ENCODE results near the gene PPP3CA. TPM values are rescaled to one million over a fixed set of nuclear protein-coding genes. Genes with fewer than 3 reads are reported as not detected.

PPP3CA gene
- total and polyA plus RNA-seq, 5 donors = 8.3 to 27.2 (median 18.7) TPM

DNA sequence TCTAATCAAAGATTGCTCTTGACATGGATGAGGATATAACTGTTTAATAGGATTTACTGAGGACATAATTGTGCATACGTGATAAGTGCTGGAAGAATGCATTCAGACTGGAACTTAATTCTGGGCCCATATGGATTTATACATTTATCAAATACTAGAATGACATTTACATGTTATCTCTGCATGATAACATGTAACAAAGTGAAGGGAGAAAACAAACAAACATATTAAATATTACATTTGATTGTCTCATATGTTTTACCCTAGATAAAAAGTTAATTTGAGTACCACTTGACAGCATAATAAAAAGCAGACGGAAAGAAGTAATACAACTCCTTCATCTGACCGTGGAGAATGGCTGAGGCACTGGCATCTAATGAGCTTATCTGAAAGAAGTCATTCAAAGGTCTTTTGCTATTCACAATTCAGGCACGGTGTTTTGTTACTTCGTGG is 297.8 kb downstream of the PPP3CA start:
- Histone ChIP-seq H3K9me3 (ENCODE audit: control insufficient read depth, low read length) (no peaks in the 10 kb centered on the region), H3K27ac (ENCODE audit: low read length) (no peak overlapping the region), H3K4me3 (ENCODE audit: low read length) (no peak overlapping the region), H3K27me3 (ENCODE audit: control insufficient read depth, insufficient read depth) (no peaks in the 10 kb centered on the region), H3K4me1 (ENCODE audit: control insufficient read depth, insufficient read depth, low read length) (no peaks in the 10 kb centered on the region)
- ATAC-seq (no peak), DNase-seq (no peak)
- WGBS = 56% methylated on average over 5 of the region's 5 CpGs
- intact Hi-C loops (cut with DNase I) = no loop called here

DNA sequence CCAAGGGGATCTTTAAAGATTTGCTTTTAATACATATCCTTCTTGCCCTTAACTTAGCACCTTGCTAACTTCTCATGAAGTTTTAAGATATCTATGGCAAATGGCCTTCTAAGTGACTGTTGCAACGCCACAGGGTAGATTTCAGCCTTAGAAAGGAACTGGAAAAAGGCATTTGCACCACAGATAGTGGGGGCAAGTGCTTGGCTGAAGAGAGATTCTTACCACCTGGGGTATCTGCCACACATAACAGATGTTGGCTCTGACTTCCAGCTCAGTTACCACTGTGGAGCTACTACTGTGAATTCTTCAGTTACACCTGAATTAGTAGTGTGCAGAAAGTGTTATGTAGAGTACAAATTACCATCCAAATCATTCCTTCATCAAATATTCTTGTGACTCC is 302.6 kb downstream of the PPP3CA start:
- Histone ChIP-seq H3K9me3 (ENCODE audit: control insufficient read depth, low read length) (no peaks in the 10 kb centered on the region), H3K27me3 (ENCODE audit: control insufficient read depth, insufficient read depth) (no peaks in the 10 kb centered on the region), H3K4me3 (ENCODE audit: low read length) (no peak overlapping the region), H3K27ac (ENCODE audit: low read length) (no peak overlapping the region), H3K4me1 (ENCODE audit: control insufficient read depth, insufficient read depth, low read length) (no peaks in the 10 kb centered on the region)
- 93% methylated on average over 1 of the region's 1 CpG for WGBS
- DNase-seq (no peak), ATAC-seq (no peak)
- intact Hi-C loops (cut with DNase I) = no loop called here

DNA sequence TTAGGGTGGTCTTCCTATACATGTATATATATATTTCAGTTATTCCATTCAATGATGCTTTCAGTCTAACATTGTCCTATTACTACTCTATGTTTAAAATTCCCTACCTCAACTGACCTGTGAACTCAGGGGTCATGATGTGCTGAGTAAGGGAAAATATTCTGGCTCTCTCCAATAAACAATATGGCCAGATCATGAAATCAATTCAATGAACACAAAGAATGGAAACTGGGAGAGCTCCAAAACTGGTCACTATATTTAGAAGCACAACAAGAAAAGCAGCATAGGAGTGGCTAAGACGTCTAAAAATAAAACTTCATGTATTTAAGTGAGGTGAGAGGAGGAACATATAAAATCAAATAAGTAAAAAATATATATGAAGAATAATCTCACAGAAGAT is 304.5 kb downstream of the PPP3CA start:
- intact Hi-C loops (cut with DNase I) = no loop called here
- Histone ChIP-seq H3K4me1 (ENCODE audit: control insufficient read depth, insufficient read depth, low read length) (no peaks in the 10 kb centered on the region), H3K9me3 (ENCODE audit: control insufficient read depth, low read length) (no peaks in the 10 kb centered on the region), H3K27ac (ENCODE audit: low read length) (no peak overlapping the region), H3K4me3 (ENCODE audit: low read length) (no peak overlapping the region), H3K27me3 (ENCODE audit: control insufficient read depth, insufficient read depth) (no peaks in the 10 kb centered on the region)
- DNase-seq = no peak
- no peak for ATAC-seq
- WGBS = 46% methylated on average over 1 of the region's 1 CpG

DNA sequence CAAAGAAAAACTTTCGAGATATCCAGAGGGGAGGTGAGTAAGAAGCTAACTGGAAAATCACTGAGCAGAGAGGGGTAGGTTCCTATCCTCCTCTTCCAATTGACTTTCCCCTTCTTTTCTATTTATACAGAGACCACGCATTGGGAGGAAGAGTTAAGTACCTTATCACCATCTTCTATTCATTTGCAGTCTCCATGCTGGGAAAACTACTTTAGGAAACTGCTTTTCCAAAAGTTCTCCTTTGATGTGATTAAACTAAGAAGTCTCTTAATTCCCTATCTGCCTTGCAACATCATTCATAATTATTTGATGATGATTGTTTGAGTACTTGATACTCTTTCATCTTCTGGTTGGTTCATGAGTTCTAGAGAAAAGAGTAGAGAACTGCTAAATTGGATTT is 306.6 kb downstream of the PPP3CA start:
- Histone ChIP-seq H3K4me1 (ENCODE audit: control insufficient read depth, insufficient read depth, low read length) (no peaks in the 10 kb centered on the region), H3K27ac (ENCODE audit: low read length) (no peak overlapping the region), H3K9me3 (ENCODE audit: control insufficient read depth, low read length) (no peaks in the 10 kb centered on the region), H3K27me3 (ENCODE audit: control insufficient read depth, insufficient read depth) (no peaks in the 10 kb centered on the region), H3K4me3 (ENCODE audit: low read length) (no peak overlapping the region)
- DNase-seq (no peak), ATAC-seq (no peak)
- WGBS = 92% methylated on average over 2 of the region's 2 CpGs
- intact Hi-C loops (cut with DNase I) = no loop called here

- Histone ChIP-seq H3K4me3 (ENCODE audit: low read length) (no peak overlapping the region), H3K27ac (ENCODE audit: low read length) (no peak overlapping the region), H3K27me3 (ENCODE audit: control insufficient read depth, insufficient read depth) (no peaks in the 10 kb centered on the region), H3K4me1 (ENCODE audit: control insufficient read depth, insufficient read depth, low read length) (peaks cover 1% of the 10 kb centered on the region), H3K9me3 (ENCODE audit: control insufficient read depth, low read length) (no peaks in the 10 kb centered on the region)
- ATAC-seq (no peak), DNase-seq (no peak)
- 93% methylated on average over 5 of the region's 5 CpGs for WGBS
- intact Hi-C loops (cut with DNase I) = no loop called here
Observed at GRCh38 chr4:101039367-101039766, 308.0 kb downstream of the PPP3CA start.

DNA sequence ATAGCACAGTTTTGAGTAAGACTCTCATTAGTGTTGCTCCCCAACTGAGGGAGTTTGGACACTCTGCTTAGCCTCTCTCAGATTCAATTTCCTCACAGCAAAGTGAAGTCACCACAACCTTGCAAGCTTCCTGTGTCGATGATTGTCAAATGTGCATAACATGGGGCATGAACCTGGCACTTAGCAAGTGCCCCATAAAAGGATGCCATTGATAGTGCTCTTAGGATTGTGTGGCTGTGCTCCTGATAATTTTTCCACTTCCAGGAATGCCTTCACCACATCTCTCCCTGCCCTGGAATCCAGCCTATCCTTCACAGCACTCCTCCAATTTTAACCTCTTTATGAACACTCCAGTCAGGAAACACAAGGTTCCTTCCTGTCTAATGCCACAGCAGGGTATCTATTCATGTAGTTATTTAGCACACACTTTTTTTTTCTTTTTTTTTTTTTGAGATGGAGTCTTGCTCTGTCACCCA is 309.4 kb downstream of the PPP3CA start:
- Histone ChIP-seq H3K4me1 (ENCODE audit: control insufficient read depth, insufficient read depth, low read length) (peaks cover 1% of the 10 kb centered on the region), H3K27ac (ENCODE audit: low read length) (no peak overlapping the region)
- WGBS = 39% methylated on average over 1 of the region's 1 CpG

GRCh38 chr4:101037249-101037648 is 310.1 kb downstream of the PPP3CA start:
- Histone ChIP-seq H3K27ac (ENCODE audit: low read length) (no peak overlapping the region), H3K9me3 (ENCODE audit: control insufficient read depth, low read length) (no peaks in the 10 kb centered on the region), H3K27me3 (ENCODE audit: control insufficient read depth, insufficient read depth) (no peaks in the 10 kb centered on the region), H3K4me3 (ENCODE audit: low read length) (no peak overlapping the region), H3K4me1 (ENCODE audit: control insufficient read depth, insufficient read depth, low read length) (peaks cover 1% of the 10 kb centered on the region)
- DNase-seq (no peak), ATAC-seq (no peak)
- intact Hi-C loops (cut with DNase I) = no loop called here
- 86% methylated on average over 3 of the region's 3 CpGs for WGBS

More for the DNA sequence above, 309.4 kb downstream of the PPP3CA start:
- DNase-seq (no peak), ATAC-seq (peak in 1 of 2 donors; percentile 60)
- Histone ChIP-seq H3K4me3 (ENCODE audit: low read length) (no peak overlapping the region), H3K9me3 (ENCODE audit: control insufficient read depth, low read length) (no peaks in the 10 kb centered on the region), H3K27me3 (ENCODE audit: control insufficient read depth, insufficient read depth) (no peaks in the 10 kb centered on the region)
- intact Hi-C loops (cut with DNase I) = no loop called here

- no peak overlapping the region for H3K4me3 ChIP-seq (ENCODE audit: low read length)
- H3K4me1 ChIP-seq (ENCODE audit: control insufficient read depth, insufficient read depth, low read length) = peaks cover 1% of the 10 kb centered on the region
- H3K27me3 ChIP-seq (ENCODE audit: control insufficient read depth, insufficient read depth) = no peaks in the 10 kb centered on the region
- no peak for DNase-seq
- 77% methylated on average over 2 of the region's 2 CpGs for WGBS
- intact Hi-C loops (cut with DNase I) = no loop called here
- no peak for ATAC-seq
- no peak overlapping the region for H3K27ac ChIP-seq (ENCODE audit: low read length)
- no peaks in the 10 kb centered on the region for H3K9me3 ChIP-seq (ENCODE audit: control insufficient read depth, low read length)
Observed at GRCh38 chr4:101035487-101035886, 311.8 kb downstream of the PPP3CA start.

DNA sequence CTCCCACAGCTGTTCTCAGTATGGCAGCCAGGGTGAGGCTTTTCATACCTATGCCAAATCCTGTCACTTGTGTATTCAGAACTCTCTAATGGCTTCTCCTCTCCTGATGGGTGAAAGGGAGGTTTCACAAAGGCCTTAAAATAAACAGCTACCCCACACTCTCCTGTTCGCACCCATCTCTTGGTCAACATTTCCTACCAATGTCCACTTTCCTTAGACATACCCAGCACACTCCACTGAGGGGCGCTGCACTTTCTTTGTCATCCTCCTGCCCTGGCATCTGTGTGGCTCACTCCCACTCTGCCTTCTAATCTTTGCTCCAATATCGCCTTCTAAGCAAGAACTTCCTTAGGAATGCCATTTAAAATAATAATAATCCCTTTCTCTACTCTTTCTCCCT is 313.3 kb downstream of the PPP3CA start:
- ATAC-seq (no peak), DNase-seq (no peak)
- H3K4me3 ChIP-seq (ENCODE audit: low read length) = no peak overlapping the region
- H3K9me3 ChIP-seq (ENCODE audit: control insufficient read depth, low read length) = no peaks in the 10 kb centered on the region
- intact Hi-C loops (cut with DNase I) = no loop called here
- no peak overlapping the region for H3K27ac ChIP-seq (ENCODE audit: low read length)
- H3K27me3 ChIP-seq (ENCODE audit: control insufficient read depth, insufficient read depth) = no peaks in the 10 kb centered on the region
- 95% methylated on average over 3 of the region's 3 CpGs for WGBS
- peaks cover 1% of the 10 kb centered on the region for H3K4me1 ChIP-seq (ENCODE audit: control insufficient read depth, insufficient read depth, low read length)

- WGBS = 84% methylated on average over 3 of the region's 3 CpGs
- no peaks in the 10 kb centered on the region for H3K9me3 ChIP-seq (ENCODE audit: control insufficient read depth, low read length)
- intact Hi-C loops (cut with DNase I) = no loop called here
- no peaks in the 10 kb centered on the region for H3K27me3 ChIP-seq (ENCODE audit: control insufficient read depth, insufficient read depth)
- H3K27ac ChIP-seq (ENCODE audit: low read length) = no peak overlapping the region
- peaks cover 1% of the 10 kb centered on the region for H3K4me1 ChIP-seq (ENCODE audit: control insufficient read depth, insufficient read depth, low read length)
- no peak overlapping the region for H3K4me3 ChIP-seq (ENCODE audit: low read length)
- ATAC-seq = no peak
- DNase-seq = no peak
Observed at GRCh38 chr4:101032541-101032940, 314.8 kb downstream of the PPP3CA start.

DNA sequence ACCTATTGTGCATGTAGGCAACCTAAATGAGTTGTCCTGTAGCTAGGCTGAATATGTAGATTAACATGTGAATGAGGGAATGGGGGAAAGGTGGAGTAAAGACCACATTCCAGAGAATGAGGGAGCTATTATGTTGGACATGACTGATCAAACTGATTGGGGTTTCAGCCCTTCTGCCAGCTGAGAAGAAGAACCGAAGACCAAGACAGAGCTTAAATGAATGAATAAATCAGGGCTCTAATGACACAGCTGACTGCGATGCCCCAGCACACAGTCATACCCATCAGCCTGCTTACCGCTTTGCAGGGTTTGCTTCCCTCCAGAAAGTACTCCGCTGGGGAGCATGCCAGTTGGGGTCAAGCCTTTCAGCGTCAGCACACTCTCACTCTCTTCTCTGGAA is 315.4 kb downstream of the PPP3CA start:
- peak in 1 of 3 donors; percentile 10 for DNase-seq

GRCh38 chr4:101028886-101029285 is 318.4 kb downstream of the PPP3CA start:
- Histone ChIP-seq H3K27me3 (ENCODE audit: control insufficient read depth, insufficient read depth) (no peaks in the 10 kb centered on the region), H3K4me1 (ENCODE audit: control insufficient read depth, insufficient read depth, low read length) (no peaks in the 10 kb centered on the region), H3K9me3 (ENCODE audit: control insufficient read depth, low read length) (no peaks in the 10 kb centered on the region), H3K27ac (ENCODE audit: low read length) (no peak overlapping the region), H3K4me3 (ENCODE audit: low read length) (no peak overlapping the region)
- ATAC-seq (no peak), DNase-seq (no peak)
- intact Hi-C loops (cut with DNase I) = no loop called here

More for the DNA sequence above, 315.4 kb downstream of the PPP3CA start:
- 69% methylated on average over 5 of the region's 5 CpGs for WGBS
- Histone ChIP-seq H3K27me3 (ENCODE audit: control insufficient read depth, insufficient read depth) (no peaks in the 10 kb centered on the region), H3K9me3 (ENCODE audit: control insufficient read depth, low read length) (no peaks in the 10 kb centered on the region), H3K27ac (ENCODE audit: low read length) (no peak overlapping the region), H3K4me3 (ENCODE audit: low read length) (no peak overlapping the region), H3K4me1 (ENCODE audit: control insufficient read depth, insufficient read depth, low read length) (peaks cover 1% of the 10 kb centered on the region)
- ATAC-seq = no peak
- intact Hi-C loops (cut with DNase I) = no loop called here
